ENCODE results near the gene BBS2. TPM values are rescaled to one million over a fixed set of nuclear protein-coding genes. Genes with fewer than 3 reads are reported as not detected.

The BBS2 gene, protein sequence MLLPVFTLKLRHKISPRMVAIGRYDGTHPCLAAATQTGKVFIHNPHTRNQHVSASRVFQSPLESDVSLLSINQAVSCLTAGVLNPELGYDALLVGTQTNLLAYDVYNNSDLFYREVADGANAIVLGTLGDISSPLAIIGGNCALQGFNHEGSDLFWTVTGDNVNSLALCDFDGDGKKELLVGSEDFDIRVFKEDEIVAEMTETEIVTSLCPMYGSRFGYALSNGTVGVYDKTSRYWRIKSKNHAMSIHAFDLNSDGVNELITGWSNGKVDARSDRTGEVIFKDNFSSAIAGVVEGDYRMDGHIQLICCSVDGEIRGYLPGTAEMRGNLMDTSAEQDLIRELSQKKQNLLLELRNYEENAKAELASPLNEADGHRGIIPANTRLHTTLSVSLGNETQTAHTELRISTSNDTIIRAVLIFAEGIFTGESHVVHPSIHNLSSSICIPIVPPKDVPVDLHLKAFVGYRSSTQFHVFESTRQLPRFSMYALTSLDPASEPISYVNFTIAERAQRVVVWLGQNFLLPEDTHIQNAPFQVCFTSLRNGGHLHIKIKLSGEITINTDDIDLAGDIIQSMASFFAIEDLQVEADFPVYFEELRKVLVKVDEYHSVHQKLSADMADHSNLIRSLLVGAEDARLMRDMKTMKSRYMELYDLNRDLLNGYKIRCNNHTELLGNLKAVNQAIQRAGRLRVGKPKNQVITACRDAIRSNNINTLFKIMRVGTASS
- polyA plus RNA-seq (2011; rRNA removed), result 61.4 and 62.3 TPM in 2 replicates
- 23.6 and 24.1 TPM in 2 replicates for polyA plus RNA-seq (2012; cell fraction: cytosol; rRNA removed)
- 30.9 and 39.3 TPM in 2 replicates for polyA plus RNA-seq (2012; cell fraction: nucleus; rRNA removed)
- 36.1 to 46.6 TPM (median 44.4 TPM) in 3 replicates for polyA plus RNA-seq (2017; fragmentation: RNase III; extraction: RNeasy Plus Mini Kit Qiagen cat#74134 plus additional on column Dnase treatment)
- 37.5 and 58.3 TPM in 2 replicates for polyA minus RNA-seq (2011; rRNA and poly(A)+ RNA removed)

DNA sequence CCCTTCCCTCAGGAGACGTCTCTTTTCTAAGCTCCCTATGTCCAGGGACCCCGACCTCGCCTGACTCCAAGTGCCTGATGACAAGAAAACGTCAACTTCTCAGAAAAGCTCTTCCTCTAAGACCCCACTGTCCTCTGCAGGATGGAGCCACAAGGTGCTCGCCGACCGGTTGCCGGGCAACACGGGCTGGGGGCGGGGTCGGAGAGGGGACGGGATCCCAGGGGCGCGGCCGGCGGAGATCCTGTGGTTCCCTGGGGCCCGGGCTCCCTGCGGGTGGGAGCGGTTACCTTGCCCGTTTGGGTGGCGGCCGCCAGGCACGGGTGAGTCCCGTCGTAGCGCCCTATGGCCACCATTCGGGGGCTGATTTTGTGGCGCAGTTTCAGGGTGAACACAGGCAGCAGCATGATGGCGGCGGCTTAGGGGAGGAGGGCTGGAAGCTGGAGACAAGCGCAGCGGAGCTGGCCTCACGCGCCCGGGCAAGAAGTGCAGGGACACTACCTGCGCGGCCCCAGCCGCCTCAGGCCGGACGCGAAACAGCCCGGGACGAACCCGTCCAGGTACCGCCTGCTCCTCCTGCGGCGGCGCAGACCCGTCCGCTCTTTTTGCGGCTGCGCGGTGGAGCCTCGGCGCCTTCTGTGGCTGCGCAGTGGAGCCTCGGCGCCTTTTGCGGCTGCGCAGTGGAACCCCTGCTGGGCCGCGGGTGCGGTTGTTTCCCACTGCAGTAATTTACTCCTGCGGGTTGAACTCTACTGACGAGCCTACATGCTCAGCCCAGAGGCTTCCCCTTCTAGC, at the start of gene BBS2:
BBS2 (minus strand) TSS at position 566 of the 792 bp plus-strand sequence; CDS start at position 404, 162 bp downstream.
- DNase-seq (ENCODE audit: low read depth in 1 of 2, low spot score in 1 of 2) (peak; percentile 84 to 86), FAIRE-seq (no peak), ATAC-seq (peak; percentile 94 to 98)
- Histone ChIP-seq H3K4me3 (peak within 1 kb of the TSS; percentile 79), H3K4me1 (peaks cover 14% of the 10 kb centered on the region; the same call in 2 of the 3 replicates), H3K27ac (peak within 1 kb of the TSS; percentile 91 to 95), H3K9me3 (no peaks in the 10 kb centered on the region), H3K4me2 (peak within 1 kb of the TSS; percentile 84)
- CTCF ChIA-PET, result interaction anchor here (1.1 to 6.2 kb wide), 3 partner anchors 83 to 188 kb away, joined by 3 to 34 read pairs (median 3); no protein-coding TSS in a partner anchor
- POLR2A ChIA-PET, result no interaction called here
- TF ChIP-seq, protein P1, sequence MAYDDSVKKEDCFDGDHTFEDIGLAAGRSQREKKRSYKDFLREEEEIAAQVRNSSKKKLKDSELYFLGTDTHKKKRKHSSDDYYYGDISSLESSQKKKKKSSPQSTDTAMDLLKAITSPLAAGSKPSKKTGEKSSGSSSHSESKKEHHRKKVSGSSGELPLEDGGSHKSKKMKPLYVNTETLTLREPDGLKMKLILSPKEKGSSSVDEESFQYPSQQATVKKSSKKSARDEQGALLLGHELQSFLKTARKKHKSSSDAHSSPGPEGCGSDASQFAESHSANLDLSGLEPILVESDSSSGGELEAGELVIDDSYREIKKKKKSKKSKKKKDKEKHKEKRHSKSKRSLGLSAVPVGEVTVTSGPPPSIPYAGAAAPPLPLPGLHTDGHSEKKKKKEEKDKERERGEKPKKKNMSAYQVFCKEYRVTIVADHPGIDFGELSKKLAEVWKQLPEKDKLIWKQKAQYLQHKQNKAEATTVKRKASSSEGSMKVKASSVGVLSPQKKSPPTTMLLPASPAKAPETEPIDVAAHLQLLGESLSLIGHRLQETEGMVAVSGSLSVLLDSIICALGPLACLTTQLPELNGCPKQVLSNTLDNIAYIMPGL (CRISPR knock-in tag; IDR thresholded peaks at IDR 0.05; ENCODE audit: borderline replicate concordance), result no peak
- TF ChIP-seq BCL3 (IDR thresholded peaks at IDR 0.05) (peak; percentile 68; the same call in 1 of the 3 replicates), ZFP36 (IDR thresholded peaks at IDR 0.05; ENCODE audit: borderline replicate concordance, partially characterized antibody) (no peak), PBX3 (IDR thresholded peaks at IDR 0.05) (no peak), BHLHE40 (IDR thresholded peaks at IDR 0.05; ENCODE audit: low read depth, low read length) (no peak), ATOH8 (CRISPR knock-in tag; IDR thresholded peaks at IDR 0.05; ENCODE audit: low read depth) (no peak), ZC3H11A (IDR thresholded peaks at IDR 0.05) (no peak), FOSL2 (IDR thresholded peaks at IDR 0.05) (no peak), FOSL2 (CRISPR knock-in tag; IDR thresholded peaks at IDR 0.05) (no peak), PHF8 (IDR thresholded peaks at IDR 0.05; ENCODE audit: borderline replicate concordance, low read depth) (peak; percentile 89; the same call in 1 of the 2 replicates), NFE2L2 (conservative IDR thresholded peaks at IDR 0.05; ENCODE audit: low read length) (no peak), CHD4 (IDR thresholded peaks at IDR 0.05; ENCODE audit: borderline replicate concordance) (no peak), POLR2A (IDR thresholded peaks at IDR 0.05; ENCODE audit: low read length) (peak; percentile 92), CHD2 (IDR thresholded peaks at IDR 0.05; ENCODE audit: low read length, partially characterized antibody) (no peak), CEBPB (IDR thresholded peaks at IDR 0.05) (no peak), RCOR1 (IDR thresholded peaks at IDR 0.05; ENCODE audit: low read depth, low read length) (no peak), JUN (IDR thresholded peaks at IDR 0.05) (peak; percentile 52 to 66; a peak in 3 of 5 replicates)
- TF ChIP-seq, protein P2, sequence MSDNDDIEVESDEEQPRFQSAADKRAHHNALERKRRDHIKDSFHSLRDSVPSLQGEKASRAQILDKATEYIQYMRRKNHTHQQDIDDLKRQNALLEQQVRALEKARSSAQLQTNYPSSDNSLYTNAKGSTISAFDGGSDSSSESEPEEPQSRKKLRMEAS (IDR thresholded peaks at IDR 0.05), result 0 out of 2 replicates have a peak, but pooled peaks have one; percentile 45
- WGBS (ENCODE audit: missing lambda C conversion rate), result 2% methylated on average over 28 of the region's 65 CpGs

Measured in A549 (cell line).